Stromal cell of bone marrow (primary cell): ENCODE data around the gene ZNF516.
A peak's percentile ranks its signal among the peaks of the same experiment; 100 is the strongest.

Experiments
- DNase-seq: peaks from one replicate; pipeline ENCODE4 v3.0.0-alpha.2; 2012; ENCODE audit warnings: low read depth

Gene ZNF516

DNA sequence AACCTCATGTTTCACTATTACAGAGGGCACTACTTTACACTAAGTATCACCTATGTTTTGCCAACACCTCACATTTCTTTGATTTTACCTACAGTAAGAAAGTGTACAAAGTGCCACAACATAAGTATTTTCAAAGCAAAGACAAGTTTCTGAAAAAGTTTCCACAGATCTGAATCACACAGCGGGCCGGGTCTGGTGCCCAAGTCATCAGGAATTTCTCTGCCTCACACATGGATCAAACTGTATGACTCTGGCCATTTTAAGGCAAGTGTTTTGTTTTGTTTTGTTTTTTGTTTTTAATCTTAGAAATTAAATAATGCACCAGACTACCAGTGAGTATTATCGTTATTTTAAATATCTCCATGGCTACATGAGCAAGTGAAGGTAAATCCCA, 73.4 kb downstream of the ZNF516 start:
- DNase-seq: no peak

DNA sequence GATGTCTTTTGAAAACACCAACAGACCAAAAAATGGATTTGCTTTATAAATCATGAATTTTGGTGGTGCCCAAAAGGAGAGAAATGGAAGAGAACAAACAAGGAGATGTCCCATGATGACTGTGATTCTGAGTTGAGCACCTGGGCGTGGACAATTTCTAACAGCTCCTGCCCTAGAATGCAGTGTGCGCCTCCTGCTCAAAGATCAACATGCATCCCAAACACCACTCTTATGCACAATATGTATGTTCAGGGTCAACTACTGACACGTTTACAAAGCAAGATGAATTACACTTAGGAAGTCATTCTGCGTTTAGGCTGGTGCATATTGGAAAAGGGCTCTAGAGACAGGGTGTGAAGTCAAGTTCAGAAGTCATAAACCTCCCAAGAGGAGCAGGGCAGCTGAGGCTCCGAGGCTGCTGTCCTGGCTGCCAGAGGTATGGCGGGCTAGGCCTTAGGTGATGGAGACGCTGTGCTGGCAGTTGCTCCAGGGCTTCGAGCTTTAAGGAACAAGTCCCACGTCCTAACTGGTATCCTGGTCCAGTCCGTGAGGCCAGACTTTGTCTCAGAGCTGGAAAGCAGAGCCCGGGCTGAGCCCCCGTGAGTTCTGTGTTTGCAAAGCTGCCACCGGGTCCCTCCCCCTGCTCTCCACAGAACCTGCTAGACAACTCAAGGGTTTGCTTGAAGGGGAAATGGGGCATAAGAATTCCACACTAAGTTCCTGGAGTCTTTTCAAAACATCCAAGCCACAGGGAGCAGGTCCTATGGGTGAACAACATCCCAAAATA, 74.0 kb downstream of the ZNF516 start:
- DNase-seq: no peak

DNA sequence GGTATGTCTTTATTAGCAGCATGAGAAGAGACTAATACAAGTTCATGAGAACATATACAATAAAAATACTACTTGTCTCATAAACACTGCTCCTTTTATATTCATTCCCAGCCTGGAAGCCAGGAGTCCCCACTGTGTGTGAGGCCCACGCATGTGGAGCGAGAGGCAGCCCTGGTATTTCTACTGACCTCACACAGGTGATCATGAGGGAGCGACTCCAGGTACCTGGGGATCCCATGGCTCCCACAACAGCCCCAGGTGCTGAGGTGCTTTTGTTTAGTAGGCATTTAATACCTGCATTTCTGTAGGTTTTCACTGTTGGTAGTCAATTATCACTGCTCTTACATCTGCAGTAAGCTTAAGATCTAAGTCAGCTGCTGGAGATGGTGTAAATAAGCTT, 75.2 kb downstream of the ZNF516 start:
- no peak for DNase-seq

DNA sequence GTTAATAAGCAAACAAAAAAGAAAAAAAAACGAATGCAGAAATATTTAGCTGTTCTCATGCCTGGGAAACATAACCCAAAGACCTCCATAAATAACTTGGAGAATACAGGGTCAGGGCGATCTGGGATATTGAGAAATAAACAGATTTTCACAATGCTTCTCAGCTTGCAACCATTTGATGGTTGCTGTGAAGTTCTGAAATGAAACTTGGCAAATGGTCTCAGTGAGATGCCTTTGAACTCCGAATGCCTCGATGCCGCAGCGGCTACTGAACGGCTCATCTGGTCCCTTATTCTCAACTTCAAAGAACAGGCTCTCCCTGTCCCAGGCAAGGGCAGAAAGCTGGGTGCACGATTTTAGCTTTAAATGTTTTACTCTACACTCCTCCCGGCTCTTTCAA, 78.1 kb downstream of the ZNF516 start:
- DNase-seq: peak; percentile 38

DNA sequence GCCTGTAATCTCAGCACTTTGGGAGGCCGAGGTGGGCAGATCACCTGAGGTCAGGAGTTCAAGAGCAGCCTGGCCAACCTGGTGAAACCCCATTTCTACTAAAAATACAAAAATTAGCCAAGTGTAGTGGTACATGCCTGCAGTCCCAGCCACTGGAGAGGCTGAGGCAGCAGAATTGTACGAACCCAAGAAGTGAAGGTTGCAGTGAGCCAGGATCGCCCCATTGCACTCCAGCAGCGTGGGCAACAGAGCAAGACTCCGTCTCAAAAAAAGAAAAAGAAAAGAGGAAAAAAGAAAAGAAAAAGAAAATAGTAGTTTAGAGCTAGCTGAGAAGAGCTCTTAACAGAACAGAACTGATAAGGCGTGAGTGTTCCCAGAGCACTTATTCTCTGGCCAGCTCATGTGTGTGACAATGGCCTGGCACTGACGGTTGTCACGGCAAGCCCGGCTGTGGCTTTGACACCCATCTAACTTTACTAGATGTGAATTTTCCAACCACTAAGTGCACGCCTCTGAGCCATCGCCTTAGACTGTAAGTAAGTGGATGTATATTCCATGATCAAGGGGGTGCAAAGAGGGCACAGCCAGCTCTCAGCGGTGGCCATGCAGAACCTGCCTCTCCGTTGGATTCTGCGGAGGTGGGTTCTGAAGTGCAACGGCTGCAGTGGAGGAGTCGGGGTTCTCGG, 80.0 kb downstream of the ZNF516 start:
- DNase-seq: no peak

DNA sequence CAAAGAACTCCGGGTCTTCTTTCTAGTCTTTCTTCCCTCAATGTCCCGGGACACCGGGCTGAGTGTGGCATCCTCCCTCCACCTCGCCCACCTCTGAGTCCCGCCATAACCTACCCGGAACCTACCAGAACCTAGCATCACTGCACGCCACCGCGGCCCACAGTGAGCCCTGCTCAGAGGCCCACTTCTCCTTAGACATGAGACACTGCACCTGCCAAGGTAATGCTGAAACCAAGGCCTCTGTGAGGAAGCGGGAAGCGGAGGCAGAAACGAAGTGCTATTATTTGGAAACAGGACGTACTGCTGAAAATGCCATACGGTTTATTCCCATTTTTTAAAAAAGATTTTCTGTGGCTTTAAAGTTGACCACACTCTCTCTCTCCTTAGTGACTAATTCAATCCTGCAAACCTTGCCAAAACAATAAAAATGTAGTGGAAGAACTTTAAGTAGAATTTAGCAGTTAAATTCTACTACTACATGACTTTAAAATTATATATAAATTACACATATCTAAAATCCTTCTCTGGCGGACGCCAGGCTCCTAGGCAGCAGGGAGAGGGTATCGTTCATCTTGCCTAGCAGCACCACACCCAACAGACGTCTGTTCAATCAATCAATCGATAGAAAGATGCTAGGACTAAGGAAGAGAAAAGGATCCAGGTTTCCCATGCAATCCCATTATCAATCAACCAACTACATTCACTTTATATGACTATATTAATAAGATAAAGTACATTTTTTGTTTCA, 82.0 kb downstream of the ZNF516 start:
- DNase-seq: peak; percentile 38

DNA sequence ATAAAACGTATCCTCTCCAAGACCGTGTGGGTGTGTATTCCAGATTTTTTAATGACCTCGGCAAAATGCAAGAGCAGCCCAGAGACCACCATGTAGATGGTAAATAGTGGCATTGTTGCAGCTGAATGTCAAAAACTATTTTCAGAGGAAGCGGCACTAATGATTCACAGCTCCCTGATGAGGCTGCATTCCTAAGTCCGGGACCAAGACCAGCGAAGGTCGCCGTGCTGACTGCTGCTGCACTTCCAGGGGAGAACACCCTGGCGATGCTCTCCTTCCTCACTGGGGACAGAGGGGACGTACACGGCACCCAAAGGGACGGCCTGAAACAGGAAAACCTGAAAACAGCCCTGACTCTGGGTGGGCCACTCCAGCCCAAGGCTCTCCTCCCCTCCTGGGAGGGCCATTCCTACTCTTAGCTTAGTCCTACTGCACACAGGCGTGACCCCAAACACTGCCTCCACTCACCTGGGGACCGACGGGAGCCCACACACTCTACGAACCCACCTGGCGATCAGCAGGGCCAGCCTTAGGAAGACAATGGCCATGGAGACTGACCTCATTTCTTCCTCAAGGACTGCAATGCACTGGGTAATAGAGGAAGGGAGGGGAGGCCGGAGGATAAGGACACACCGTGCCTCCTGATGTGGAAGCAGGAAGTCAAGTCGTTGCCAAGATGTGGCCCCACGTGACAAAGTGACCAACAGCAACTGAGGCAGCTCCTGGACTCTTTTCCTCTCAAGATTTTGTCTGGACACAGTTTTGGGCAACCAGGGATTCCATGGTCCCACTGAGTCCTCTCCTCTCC, 82.8 kb downstream of the ZNF516 start:
- DNase-seq: no peak

DNA sequence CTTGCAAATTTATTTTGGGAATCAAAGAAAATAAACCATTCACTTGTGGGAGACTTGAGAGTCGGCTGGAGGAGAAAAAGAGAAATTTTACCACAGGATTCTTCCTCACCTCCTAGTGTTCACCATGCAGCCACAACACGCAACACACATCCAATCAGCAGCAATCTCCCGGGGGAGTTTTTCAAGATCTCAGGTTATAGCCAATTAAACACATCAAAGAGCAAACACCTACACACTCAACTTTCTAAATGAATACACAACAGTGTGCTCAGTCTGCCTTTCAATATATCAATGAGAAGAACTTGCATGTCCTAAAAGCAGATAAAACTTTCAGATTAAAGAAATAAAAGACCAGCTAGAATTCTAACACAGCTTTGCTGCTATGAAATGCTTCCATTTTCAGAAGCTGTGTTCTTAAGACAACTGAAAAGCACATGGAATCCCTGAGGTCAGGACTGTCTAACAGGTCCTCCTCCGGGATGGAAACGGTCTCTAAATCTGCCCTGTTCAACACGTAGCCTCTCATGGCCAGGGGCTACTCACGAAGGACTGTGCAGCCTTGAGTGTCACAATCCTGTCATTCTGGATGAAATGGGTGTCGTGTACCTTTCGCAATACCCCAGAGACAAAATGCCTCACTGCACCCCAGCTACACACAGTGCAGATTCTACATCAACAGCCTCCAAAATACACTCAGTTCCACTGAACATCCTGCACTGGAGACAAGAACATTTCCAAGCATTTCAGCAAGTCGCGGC, 84.2 kb downstream of the ZNF516 start:
- DNase-seq: no peak

DNA sequence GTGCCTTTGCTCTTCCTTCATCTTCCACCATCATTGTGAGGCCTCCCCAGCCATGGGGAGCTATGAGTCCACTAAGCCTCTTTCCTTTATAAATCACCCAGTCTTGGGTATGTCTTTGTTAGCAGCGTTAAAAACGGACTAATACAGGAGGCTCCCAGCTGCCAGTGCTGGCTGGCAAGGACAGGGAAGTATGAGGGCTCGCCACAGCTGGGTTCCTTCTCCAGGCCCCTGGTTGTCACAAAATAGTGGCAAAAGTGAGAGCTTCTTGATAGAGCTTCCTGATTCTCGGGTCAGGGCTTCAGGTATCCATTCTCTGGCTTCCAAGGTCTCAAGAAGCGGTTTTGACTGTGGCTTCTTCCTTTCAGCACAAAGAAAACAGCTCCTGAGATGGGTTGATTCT, 85.0 kb downstream of the ZNF516 start:
- no peak for DNase-seq

DNA sequence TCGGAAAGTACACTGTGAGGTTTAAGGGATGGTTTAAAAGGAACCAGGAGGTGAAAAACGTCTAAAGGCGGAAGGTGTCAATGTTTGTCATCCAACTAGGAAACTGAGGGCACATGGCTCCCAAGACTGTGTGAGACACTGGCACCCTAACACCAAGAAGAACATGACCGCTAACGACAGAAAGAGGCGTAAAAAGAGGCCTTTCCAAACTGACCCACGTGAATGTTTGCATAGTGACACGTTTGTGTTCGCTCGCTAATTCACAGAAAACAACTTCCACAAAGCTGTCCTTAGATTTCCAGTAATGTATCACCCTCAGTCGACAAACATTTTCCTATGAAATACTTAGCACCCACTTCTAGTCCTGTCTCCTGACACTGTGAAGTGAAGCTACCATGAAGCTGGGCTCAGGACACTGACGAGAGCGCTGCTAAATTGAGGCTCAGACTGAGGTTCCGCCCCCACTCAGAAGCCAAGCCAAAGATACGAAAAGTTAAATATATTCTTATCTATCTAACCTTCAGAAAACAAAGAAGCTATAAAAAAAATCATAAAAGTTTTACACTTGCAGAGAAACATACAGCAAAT, 86.5 kb downstream of the ZNF516 start:
- no peak for DNase-seq

DNA sequence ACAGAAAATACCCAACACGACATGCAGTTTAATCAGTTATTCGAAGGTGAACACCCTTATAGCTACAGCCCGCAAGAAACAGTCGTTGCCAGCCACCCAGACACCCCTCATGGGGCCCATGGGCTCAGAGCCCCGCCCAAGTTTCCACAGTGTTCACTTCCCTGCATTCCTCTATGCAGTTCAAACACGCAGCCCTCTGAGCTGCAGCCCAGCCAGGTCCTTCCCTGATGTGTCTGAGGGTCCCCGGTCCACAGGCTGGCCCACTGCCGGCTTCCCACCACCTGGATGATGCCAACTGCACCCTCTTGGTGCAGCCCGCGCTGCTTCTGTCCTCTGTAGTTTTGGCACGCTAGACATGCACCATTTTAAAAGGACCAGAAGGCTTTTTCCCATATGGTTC, 87.4 kb downstream of the ZNF516 start:
- no peak for DNase-seq

DNA sequence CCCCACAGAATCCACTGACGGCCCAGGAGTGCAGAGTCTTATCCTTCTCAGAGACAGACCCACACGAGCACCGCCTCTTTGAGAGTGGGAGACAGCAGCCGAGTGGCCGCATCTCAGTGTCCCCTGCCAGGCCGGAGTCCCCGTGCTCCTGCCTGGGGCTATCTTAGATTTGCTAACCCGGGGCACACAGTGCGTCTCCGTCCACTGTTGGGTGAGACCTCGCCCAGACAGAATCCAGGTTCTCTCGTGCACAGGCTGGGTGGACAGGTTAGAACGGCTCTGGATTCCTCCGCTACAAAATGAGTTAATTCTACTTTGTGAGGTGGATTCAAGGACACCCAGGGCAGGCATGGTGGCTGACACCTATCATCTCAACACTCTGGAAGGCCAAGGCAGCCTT, 88.3 kb downstream of the ZNF516 start:
- DNase-seq: no peak

DNA sequence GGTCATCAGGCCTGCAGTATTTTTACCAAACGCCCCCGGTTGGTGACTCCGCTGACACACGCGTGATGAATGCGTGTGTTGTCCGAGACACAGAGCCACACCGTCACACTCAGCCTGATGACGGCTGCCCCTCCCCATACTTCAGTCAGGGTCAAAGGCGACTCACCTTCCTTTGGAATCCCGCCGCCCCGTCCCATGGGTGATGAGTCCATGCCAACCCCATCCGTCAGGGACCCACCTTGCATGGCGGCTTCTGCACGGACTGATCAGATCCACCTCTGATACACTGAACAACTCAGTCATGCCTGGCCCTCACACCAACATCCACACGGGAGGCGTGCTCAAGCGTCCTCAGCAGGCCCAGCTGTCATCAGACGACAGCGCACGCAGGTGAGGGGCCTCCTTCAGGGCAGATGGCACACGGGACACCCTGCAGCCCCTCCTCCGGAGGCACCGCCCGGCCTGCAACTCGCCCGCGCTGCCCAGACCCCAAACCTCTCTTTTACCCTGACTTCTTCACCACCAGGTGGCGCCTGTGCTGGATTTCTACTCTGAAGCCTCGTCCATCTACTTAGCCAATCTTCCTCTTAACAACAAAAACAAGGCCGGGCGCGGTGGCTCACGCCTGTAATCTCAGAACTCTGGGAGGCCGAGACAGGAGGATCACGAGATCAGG, 89.2 kb downstream of the ZNF516 start:
- no peak for DNase-seq

DNA sequence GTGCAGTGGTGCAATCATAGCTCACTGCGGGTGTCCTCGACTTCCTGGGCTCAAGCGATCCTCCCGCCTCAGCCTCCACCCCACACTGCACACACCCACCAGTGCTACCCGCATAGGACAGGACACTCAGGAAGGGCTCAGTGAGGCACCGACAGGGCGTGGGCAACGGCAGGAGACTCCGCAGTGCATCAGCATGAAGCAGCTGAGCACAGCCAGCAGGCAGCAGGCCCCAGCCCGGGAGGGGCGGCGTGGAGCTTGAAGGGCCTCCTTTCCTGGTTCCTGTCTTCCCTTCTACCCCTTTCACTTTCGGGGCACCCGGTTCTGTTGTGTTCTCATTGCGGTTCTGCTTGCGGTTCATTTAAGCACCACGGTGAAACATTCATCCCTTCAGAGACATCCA, 89.8 kb downstream of the ZNF516 start:
- DNase-seq: no peak

DNA sequence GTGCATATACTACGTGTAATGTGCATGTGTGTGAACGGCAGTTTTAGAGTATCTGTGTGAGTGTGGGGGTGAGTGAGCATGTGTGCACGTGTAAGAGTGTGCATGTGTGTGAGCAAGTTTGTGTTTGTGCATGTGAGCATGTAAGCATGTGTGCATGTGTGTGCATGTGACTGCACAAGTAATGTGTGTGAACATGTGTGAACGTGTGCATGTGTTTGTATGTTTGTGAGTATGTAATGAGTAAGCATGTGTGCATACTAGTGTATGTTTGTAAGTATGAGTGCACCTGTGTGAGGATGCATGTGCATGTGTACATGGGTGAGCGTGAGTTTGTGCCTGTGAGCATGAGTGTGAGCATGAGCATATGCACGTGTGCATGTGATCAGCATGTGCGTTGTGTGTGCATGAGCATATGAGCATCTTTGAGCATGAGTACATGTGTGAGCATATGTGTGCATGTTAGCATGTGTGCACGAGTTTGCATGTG, 90.7 kb downstream of the ZNF516 start:
- no peak for DNase-seq

DNA sequence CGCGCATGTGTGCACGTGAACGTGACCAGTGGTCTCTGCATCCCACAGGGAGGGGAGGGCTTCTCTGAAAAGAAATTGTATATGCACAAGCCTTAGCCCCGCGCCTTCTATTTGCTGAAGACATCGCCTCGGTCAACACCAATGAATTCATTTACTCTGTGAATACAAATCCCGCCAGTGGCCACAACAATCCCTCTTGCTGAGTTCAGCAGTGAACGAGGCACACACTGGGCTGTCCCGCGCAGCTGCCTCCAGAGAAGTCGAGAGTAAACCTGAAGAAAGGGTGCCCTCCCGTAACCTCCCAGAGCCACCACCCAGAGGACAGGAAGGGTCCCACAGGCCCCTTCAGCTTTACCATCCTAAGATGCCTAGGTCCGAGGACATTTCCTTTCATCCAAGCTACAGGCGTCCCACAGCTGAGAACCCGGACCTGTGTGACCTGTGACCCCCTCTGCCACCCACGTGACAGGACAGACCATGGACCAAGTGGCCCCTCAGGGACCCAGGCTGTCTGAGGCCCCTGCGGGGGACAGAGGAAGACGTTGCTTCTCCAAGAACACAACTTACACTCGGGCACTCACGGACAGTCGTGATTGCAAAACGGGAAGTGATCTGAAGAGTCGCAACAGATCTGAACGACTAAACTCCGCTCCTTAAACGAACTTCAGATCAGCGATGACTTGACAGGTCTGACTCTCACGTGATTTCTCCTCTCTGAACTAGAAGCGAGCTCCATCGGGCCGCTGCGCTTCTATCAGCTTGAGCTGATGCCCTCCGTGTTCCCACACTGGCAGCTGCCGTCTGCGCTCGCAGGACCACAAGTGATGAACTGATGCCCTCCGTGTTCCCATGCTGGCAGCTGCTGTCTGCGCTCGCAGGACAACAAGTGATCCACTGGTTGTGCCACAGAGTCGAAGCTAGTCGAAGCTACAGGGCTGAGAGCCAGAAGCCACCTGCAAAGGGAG, 92.7 kb downstream of the ZNF516 start:
- no peak for DNase-seq

DNA sequence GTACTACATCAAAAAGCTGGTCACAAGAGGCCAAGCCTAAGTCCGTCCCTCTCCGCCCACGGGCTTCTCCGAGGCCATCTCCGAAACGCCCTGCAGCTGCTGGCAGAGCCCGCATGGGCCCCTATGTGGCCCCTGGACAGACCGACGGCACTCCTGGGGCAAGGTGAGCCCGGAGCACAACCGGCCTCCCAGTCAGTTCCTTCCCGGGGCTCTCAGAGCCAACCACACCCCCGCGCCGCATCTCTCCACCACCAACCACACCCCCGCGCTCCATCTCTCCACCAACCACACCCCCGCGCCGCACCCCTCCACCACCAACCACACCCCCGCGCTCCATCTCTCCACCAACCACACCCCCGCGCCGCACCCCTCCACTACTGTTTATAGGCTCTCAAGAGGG, 93.5 kb downstream of the ZNF516 start:
- no peak for DNase-seq

DNA sequence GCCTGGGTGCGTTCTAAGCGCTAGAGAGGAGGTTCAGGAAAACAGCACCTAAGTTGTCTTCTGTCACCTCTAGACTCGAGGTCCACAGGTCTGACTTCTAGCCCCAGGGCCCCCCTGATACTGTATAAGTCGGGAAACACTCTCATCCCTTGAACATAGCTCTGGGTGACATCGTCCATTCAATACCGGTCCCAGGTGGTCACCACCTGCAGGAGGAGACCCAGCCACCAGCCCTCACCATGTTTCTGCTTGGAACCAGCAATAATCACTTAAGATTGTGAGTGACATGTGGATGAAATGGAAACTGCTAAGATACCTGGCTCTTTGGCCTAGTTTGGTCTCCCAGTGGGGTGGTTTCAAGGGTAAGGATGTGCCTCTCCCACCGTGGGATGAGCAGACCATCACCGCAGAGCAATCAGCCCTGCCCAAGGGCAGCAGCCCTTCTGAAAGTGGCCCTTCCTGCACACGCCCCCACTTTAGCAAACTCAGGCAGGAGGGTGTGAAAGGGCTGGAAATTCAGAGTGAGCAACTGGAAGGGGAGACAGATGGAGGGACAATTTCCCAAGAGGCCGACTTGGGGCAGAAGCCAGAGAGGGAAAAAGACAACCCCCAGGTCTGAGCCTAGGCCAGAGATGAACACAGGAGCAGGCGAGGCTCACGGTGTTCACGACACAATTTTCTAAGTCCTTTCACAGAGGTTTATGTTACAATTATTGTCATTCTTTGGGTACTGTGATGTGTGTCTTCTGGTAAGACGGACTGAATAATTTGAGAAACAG, 95.2 kb downstream of the ZNF516 start:
- no peak for DNase-seq
